Panc1 (cell line): Measurements from ENCODE around the gene ARHGAP45. TPM values are rescaled to one million over a fixed set of nuclear protein-coding genes. Genes with fewer than 3 reads are reported as not detected.

Experiments
- ATAC-seq: fragments of 200-7000 bp; cut with Tn5 transposase; 2 replicates; pipeline ENCODE4 v1.9.1; 2020; ENCODE audit warnings: mild to moderate bottlenecking, moderate library complexity
- BruUV-seq: library from RNA; stranded (reverse); fragments of 400-500 nt; replicated peaks from 2 replicates; lab custom pipeline; 2021; lab: Mats Ljungman, UMichigan
- CTCF ChIA-PET: fragments of 300-600 bp; sonication (Branson Sonifier 250); formaldehyde crosslinking; loops from one replicate; lab custom pipeline; 2022; ENCODE audit warnings: antibody characterized with exemption; lab: Charles Lee
- POLR2A ChIA-PET: fragments of 300-600 bp; sonication (Branson Sonifier 250); formaldehyde crosslinking; loops from one replicate; lab custom pipeline; 2022; ENCODE audit warnings: antibody characterized with exemption; lab: Charles Lee
- DNase-seq: peaks from one replicate; pipeline ENCODE4 v3.0.0-alpha.2; 2010; ENCODE audit warnings: low read depth, low spot score
- H3K27ac ChIP-seq: 2 replicates; pipeline ENCODE4 v1.5.1; 2011; ENCODE audit warnings: mild to moderate bottlenecking, low read length, inconsistent platforms
- H3K27me3 ChIP-seq: fragments of 200-500 bp; sonication (Bioruptor generic); 2 replicates; pipeline ENCODE4 v1.6.0; 2014; ENCODE audit warnings: low read length, inconsistent platforms; ENCODE audit not compliant: control insufficient read depth, insufficient read depth
- H3K36me3 ChIP-seq: fragments of 200-500 bp; sonication (Bioruptor generic); 2 replicates; pipeline ENCODE4 v1.5.1; 2014; ENCODE audit warnings: inconsistent platforms, mild to moderate bottlenecking, low read length, moderate library complexity; ENCODE audit not compliant: control insufficient read depth, insufficient read depth
- H3K4me1 ChIP-seq: 2 replicates; pipeline ENCODE4 v1.5.1; 2011; ENCODE audit warnings: inconsistent platforms, mild to moderate bottlenecking, low read length, moderate library complexity; ENCODE audit not compliant: control insufficient read depth, insufficient read depth
- H3K4me3 ChIP-seq, 2 experiments: 2 replicates each; pipeline ENCODE4 v1.5.1; 2011 to 2012; ENCODE audit warnings: low read depth in 2 of 2, low read length in 2 of 2, mild to moderate bottlenecking in 2 of 2, inconsistent platforms in 1 of 2, moderate library complexity in 1 of 2
- H3K9me3 ChIP-seq: fragments of 200-500 bp; sonication (Bioruptor generic); 2 replicates; pipeline ENCODE4 v1.5.1; 2014; ENCODE audit warnings: low read depth, mild to moderate bottlenecking, inconsistent platforms, low read length, moderate library complexity; ENCODE audit not compliant: control insufficient read depth, insufficient read depth
- CTCF ChIP-seq: fragments of 450-650 bp; IDR thresholded peaks from 2 replicates; pipeline ENCODE4 v1.5.1; 2017; ENCODE audit warnings: mild to moderate bottlenecking
- POLR2AphosphoS5 ChIP-seq: IDR thresholded peaks from 2 replicates; pipeline ENCODE4 v1.6.1; 2012; ENCODE audit warnings: mild to moderate bottlenecking, low read depth, low read length, moderate library complexity
- SIN3A ChIP-seq: IDR thresholded peaks from 2 replicates; pipeline ENCODE4 v1.6.1; 2012; ENCODE audit warnings: low read depth, mild to moderate bottlenecking, low read length, moderate library complexity, borderline replicate concordance; ENCODE audit not compliant: insufficient read depth
- TCF7L2 ChIP-seq: IDR thresholded peaks from 2 replicates; pipeline ENCODE4 v1.6.1; 2011; ENCODE audit warnings: mild to moderate bottlenecking, low read depth, low read length, inconsistent platforms
- in situ Hi-C: cut with HindIII; loops from 2 replicates; pipeline ENCODE4 v1.10.0; 2016; ENCODE audit warnings: low sequenced_read_pairs, low pct_unique_long_range_greater_than_20kb
- intact Hi-C: fragments of 100-400 bp; cut with micrococcal nuclease; formaldehyde crosslinking; loops from one replicate; pipeline ENCODE4 v1.10.0; 2022; ENCODE audit not compliant: unreplicated experiment
- total RNA-seq: library from RNA; stranded (reverse); gene quantifications from one replicate; pipeline ENCODE4 v1.2.1, GENCODE V29; 2021; ENCODE audit not compliant: unreplicated experiment
- TF ChIP-seq, protein P1 (sequence below), 2 experiments: IDR thresholded peaks; 2 replicates each; pipeline ENCODE4 v1.6.1; 2011 to 2012; ENCODE audit warnings: low read depth in 2 of 2, control low read depth in 1 of 2, low read length in 1 of 2, mild to moderate bottlenecking in 1 of 2, moderate library complexity in 1 of 2; ENCODE audit not compliant: insufficient read depth in 1 of 2

The ARHGAP45 gene
- total RNA-seq, 1 experiment from 2014 or later, result 27.8 TPM

DNA sequence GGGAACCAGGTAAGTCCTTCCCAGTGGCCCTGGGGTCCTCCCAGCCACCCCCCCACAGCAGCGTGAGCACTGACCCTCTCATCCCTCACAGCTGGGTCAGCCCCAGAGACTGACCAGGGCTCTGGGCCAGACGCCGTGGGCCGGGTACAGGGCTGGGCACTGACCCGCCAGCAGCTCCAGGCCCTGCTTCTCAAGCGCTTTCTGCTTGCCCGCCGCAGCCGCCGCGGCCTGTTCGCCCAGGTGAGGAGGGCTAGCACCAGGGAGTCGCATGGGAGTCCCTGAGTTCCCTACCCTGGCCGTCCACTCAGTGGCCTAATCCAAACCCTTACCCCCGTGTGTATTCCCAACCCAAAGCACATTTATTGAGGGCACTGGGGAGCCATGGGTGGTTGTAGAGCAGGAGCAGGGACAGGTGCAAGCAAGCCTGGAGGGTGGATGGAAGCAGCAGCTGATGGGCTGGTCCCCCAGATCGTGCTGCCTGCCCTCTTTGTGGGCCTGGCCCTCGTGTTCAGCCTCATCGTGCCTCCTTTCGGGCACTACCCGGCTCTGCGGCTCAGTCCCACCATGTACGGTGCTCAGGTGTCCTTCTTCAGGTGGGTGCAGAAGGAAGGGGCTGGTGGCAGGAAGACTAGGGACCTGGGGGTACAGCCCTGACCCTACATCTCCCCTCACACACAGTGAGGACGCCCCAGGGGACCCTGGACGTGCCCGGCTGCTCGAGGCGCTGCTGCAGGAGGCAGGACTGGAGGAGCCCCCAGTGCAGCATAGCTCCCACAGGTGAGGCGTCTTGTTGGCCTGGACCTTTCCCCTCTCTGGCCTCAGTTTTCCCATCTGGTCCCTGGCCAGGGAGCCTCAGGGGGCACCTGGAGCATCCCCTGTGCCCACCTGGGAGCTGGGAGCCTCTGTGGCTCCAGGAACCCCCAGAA is 12.6 kb upstream of the ARHGAP45 start:
- CTCF ChIA-PET, result interaction anchor here (0.7 kb wide), 1 partner anchor 190 kb away, joined by 4 read pairs; no protein-coding TSS in a partner anchor

DNA sequence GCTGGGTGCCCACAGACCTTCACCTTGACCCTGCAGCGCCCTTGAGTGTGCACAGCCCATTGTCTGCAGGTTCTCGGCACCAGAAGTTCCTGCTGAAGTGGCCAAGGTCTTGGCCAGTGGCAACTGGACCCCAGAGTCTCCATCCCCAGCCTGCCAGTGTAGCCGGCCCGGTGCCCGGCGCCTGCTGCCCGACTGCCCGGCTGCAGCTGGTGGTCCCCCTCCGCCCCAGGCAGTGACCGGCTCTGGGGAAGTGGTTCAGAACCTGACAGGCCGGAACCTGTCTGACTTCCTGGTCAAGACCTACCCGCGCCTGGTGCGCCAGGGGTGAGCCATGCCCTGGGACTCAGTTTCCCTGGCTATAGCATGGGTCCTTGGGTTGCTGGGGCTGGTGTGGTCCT is 11.9 kb upstream of the ARHGAP45 start:
- no peaks in the 10 kb centered on the region for H3K4me1 ChIP-seq
- no peak overlapping the region for H3K4me3 ChIP-seq
- POLR2A ChIA-PET, result no interaction called here
- H3K27ac ChIP-seq, result no peak overlapping the region
- H3K36me3 ChIP-seq, result no peaks in the 10 kb centered on the region
- ATAC-seq, result no peak
- no peaks in the 10 kb centered on the region for H3K9me3 ChIP-seq
- no TSS peak for BruUV-seq
- in situ Hi-C loops, result no loop called here
- no peak for DNase-seq
- CTCF ChIA-PET, result interaction anchor here (0.7 kb wide), 1 partner anchor 189 kb away, joined by 4 read pairs; no protein-coding TSS in a partner anchor
- intact Hi-C loops, result no loop called here
- no peaks in the 10 kb centered on the region for H3K27me3 ChIP-seq
- no peak for TF ChIP-seq SIN3A
- no peak for TF ChIP-seq TCF7L2
- TF ChIP-seq, protein P1, sequence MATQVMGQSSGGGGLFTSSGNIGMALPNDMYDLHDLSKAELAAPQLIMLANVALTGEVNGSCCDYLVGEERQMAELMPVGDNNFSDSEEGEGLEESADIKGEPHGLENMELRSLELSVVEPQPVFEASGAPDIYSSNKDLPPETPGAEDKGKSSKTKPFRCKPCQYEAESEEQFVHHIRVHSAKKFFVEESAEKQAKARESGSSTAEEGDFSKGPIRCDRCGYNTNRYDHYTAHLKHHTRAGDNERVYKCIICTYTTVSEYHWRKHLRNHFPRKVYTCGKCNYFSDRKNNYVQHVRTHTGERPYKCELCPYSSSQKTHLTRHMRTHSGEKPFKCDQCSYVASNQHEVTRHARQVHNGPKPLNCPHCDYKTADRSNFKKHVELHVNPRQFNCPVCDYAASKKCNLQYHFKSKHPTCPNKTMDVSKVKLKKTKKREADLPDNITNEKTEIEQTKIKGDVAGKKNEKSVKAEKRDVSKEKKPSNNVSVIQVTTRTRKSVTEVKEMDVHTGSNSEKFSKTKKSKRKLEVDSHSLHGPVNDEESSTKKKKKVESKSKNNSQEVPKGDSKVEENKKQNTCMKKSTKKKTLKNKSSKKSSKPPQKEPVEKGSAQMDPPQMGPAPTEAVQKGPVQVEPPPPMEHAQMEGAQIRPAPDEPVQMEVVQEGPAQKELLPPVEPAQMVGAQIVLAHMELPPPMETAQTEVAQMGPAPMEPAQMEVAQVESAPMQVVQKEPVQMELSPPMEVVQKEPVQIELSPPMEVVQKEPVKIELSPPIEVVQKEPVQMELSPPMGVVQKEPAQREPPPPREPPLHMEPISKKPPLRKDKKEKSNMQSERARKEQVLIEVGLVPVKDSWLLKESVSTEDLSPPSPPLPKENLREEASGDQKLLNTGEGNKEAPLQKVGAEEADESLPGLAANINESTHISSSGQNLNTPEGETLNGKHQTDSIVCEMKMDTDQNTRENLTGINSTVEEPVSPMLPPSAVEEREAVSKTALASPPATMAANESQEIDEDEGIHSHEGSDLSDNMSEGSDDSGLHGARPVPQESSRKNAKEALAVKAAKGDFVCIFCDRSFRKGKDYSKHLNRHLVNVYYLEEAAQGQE (IDR thresholded peaks at IDR 0.05; ENCODE audit: insufficient read depth in 1 of 2, low read depth in 2 of 2, low read length in 1 of 2), result no peak
- TF ChIP-seq CTCF, result no peak
- TF ChIP-seq POLR2AphosphoS5, result no peak

More for the DNA sequence above, 12.6 kb upstream of the ARHGAP45 start:
- DNase-seq (no peak), ATAC-seq (no peak)
- no peak overlapping the region for H3K4me3 ChIP-seq
- H3K9me3 ChIP-seq, result no peaks in the 10 kb centered on the region
- in situ Hi-C loops (no loop called here), intact Hi-C loops (no loop called here)
- TF ChIP-seq, protein P1 (IDR thresholded peaks at IDR 0.05; ENCODE audit: insufficient read depth in 1 of 2, low read depth in 2 of 2, low read length in 1 of 2), result no peak
- TF ChIP-seq POLR2AphosphoS5 (no peak), TCF7L2 (no peak), SIN3A (no peak), CTCF (no peak)
- no peaks in the 10 kb centered on the region for H3K36me3 ChIP-seq
- H3K27ac ChIP-seq, result no peak overlapping the region
- no peaks in the 10 kb centered on the region for H3K4me1 ChIP-seq
- H3K27me3 ChIP-seq, result no peaks in the 10 kb centered on the region
- no TSS peak for BruUV-seq
- POLR2A ChIA-PET, result interaction anchor here (0.5 kb wide), 1 partner anchor 11 kb away, joined by 6 read pairs; no protein-coding TSS in a partner anchor
